Muscle of arm (tissue), 14 donors: ENCODE results near the gene DNM1L. TPM values are rescaled to one million over a fixed set of nuclear protein-coding genes. Genes with fewer than 3 reads are reported as not detected.

ENCODE experiments used
- DNase-seq: peaks from one replicate; pipeline ENCODE4 v3.0.0-alpha.2; 2013
- long read RNA-seq, 11 donors: transcript quantifications; one replicate each; lab custom pipeline, GENCODE V29; 2026
- polyA plus RNA-seq, 12 donors: library from polyadenylated mRNA; unstranded; fragments of 120-200 nt; gene quantifications; one replicate each; pipeline ENCODE4 v1.2.1, GENCODE V29; 2013; ENCODE audit not compliant: insufficient read length in 12 of 12

DNM1L gene
- 100 to 1,000 TPM in 4 of 12 donors, 10 to 100 TPM in 8; 55.1 to 191 (median 88.9) TPM for polyA plus RNA-seq
- long read RNA-seq, donor 1, partial matches to known transcripts: 38 of 42 reads
- long read RNA-seq, donor 1, other reads (novel, unspliced or antisense): 0 of 42 reads
- long read RNA-seq, donor 2, full-length matches to known transcripts: 6 of 23 reads
- long read RNA-seq, donor 2, partial matches to known transcripts: 0 of 23 reads
- long read RNA-seq, donor 2, other reads (novel, unspliced or antisense): 17 of 23 reads
- long read RNA-seq, donor 3, partial matches to known transcripts: 18 of 24 reads
- long read RNA-seq, donor 3, other reads (novel, unspliced or antisense): 0 of 24 reads
- long read RNA-seq, donor 4, partial matches to known transcripts: 12 of 23 reads
- long read RNA-seq, donor 4, other reads (novel, unspliced or antisense): 7 of 23 reads
- long read RNA-seq, donor 5: 0 reads
- long read RNA-seq, donor 6, full-length matches to known transcripts: 2 of 37 reads
- long read RNA-seq, donor 6, partial matches to known transcripts: 35 of 37 reads
- long read RNA-seq, donor 6, other reads (novel, unspliced or antisense): 0 of 37 reads
- long read RNA-seq, donor 7, partial matches to known transcripts: 19 of 23 reads
- long read RNA-seq, donor 7, other reads (novel, unspliced or antisense): 0 of 23 reads
- long read RNA-seq, donor 8, partial matches to known transcripts: 44 of 53 reads
- long read RNA-seq, donor 8, other reads (novel, unspliced or antisense): 0 of 53 reads
- long read RNA-seq, donor 9, partial matches to known transcripts: 15 of 17 reads
- long read RNA-seq, donor 9, other reads (novel, unspliced or antisense): 0 of 17 reads
- long read RNA-seq, donor 10, full-length matches to known transcripts: 10 of 27 reads
- long read RNA-seq, donor 10, partial matches to known transcripts: 17 of 27 reads
- long read RNA-seq, donor 10, other reads (novel, unspliced or antisense): 0 of 27 reads
- long read RNA-seq, donor 11, full-length matches to known transcripts: 8 of 45 reads
- long read RNA-seq, donor 11, partial matches to known transcripts: 37 of 45 reads
- long read RNA-seq, donor 11, other reads (novel, unspliced or antisense): 0 of 45 reads

DNA sequence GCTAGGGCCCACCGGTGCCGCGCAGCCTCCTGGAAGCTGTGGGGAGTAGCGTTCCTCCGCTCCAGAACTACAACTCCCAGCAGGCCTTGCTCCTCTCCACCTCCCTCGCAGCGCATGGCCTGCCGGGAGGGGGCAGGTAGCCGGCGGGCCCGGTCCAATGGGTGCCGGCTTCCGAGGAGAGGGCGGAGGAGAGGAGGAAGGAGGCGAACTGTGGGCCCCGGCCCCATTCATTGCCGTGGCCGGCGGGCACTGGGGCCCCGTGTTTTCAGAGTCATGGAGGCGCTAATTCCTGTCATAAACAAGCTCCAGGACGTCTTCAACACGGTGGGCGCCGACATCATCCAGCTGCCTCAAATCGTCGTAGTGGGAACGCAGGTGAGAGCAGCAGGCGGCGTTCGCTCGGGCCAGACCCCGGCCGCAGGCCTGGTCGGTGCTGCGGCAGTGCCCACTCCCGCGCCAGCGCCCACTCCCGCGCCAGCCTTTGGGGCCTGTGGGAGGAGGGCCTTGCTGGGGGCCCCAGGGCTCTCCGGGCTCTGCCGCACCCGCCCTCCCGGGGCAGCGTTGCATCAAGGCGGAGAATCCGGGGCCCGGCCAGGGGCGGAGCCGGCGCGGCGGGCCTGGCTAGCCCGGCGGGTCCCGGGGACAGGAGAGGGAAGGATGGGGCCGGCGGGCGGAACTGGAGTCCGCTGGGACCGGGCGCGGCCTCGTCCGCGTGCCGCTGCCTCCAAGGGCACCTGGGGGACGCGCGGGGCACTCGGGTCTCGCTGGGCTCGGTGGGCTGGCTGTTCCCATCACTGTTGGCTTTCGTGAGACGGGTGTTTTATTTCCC is at the start of gene DNM1L:
DNM1L (plus strand) TSS at position 211 of the 829 bp plus-strand sequence; CDS start at position 274, 63 bp downstream.
- peak; percentile 96 for DNase-seq

DNA sequence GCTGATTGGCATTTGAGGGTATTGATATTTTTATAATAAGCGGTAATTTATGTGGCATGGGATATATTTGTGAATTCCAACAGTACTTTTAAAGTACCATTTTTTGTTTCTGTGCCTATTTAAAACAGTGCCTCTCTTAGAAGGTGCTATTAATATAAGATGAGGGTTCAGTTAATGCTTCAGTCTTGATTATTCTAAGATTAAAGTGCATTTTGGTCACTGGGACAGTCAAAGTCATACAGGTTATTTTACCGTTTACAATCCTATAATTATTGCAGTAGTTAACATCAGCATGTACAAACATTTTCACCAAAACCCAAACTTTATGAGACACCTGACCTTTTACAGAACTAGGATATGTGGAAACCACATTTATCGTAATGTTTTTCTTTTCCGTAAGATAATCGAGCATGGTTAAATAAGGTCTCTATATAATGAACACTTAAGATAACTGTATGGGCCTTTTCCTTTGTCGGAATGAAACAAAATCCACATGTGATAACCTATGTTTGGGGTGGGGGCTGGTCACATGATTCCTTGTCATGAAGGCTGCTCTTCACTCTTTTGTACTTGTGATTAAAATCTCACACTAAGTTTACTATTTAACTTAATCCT is 37.7 kb upstream of the DNM1L start:
- DNase-seq: no peak

- DNase-seq: no peak
Measured at GRCh38 chr12:32644431-32644830, 34.7 kb upstream of the DNM1L start.

GRCh38 chr12:32647275-32647674 is 31.8 kb upstream of the DNM1L start:
- no peak for DNase-seq

- no peak for DNase-seq
Measured at GRCh38 chr12:32650508-32650907, 28.6 kb upstream of the DNM1L start.

DNA sequence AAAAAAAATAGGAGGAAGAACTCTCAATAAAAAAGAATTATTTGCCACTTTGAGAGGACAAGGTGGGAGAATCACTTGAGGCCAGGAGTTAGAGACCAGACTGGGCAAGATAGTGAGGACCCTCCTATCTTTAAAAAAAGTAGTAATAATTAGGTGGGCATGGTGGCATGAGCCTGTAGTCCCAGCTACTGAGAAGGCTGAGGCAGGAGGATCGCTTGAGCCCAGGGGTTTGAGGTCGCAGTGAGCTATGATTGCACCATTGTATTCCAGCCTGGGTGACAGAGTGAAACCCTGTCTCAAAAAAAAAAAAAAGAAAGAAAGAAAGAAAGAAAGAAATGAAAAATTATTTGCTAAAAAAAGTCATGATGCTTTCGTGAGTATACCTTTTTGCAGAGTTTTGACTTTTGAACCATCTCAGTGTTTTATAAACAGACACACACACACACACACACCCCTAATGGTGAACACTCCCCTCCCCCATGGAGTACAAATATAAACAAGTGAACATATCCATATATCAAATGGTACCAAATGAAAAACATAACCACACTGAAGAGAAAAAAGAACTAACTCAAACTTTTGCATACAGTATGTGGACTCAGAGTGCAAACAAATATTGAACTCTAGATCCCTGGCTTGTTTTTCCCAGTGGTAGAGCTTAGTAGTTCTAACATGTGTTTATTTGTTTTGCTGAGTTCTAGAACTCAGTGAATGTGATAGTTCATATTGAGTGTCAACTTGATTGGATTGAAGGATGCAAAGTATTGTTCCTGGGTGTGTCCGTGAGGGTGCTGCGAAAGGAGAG is 27.7 kb upstream of the DNM1L start:
- DNase-seq: no peak

GRCh38 chr12:32651956-32652210 is 27.2 kb upstream of the DNM1L start:
- DNase-seq: no peak

DNA sequence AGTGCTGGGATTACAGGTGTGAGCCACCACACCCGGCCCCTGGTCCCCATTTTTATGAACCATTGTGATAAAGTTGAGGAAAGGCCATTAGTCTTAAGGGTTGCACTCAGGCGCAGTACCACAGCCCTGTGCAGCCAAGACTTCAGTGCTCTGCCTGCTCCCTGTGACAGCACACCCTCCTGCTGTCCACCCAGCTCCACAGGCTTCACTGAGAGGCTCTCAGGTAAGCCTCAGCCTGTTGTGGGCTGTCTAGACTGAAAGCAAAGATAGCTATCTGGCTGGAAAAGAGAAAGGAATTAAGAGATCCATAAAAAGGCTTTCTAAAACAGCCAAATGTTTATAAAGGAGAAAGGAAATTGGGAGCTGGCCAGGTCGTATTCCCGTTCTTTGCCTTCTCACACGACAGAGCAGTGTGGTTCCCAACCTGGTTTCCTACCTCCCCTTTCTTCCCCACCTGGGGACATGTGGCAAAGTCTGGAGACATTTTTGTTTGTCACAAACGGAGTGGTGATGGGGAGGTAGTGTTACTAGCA is 19.1 kb upstream of the DNM1L start:
- no peak for DNase-seq

- no peak for DNase-seq
Measured at GRCh38 chr12:32661706-32662105, 17.4 kb upstream of the DNM1L start.

DNA sequence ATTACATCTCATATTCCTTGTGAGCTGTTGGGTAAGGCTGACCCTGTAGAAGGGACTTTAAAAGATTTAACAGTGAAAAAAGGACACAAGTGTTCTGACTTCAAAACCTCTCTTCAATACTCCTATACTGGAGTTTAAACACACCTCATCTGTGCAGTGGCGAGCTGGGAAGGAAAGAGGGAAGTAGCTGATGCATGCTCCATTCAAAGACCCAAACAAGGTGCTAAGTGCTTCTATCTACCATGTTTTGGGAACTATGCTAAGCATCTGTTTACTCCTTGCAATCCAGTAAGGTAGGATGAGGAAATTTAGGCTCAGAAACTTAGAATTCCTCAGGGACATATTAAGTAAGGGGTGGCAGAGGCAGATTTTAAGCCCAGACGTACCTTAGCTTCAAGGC is 16.4 kb upstream of the DNM1L start:
- no peak for DNase-seq

GRCh38 chr12:32666018-32666417 is 13.1 kb upstream of the DNM1L start:
- DNase-seq: no peak

- DNase-seq: no peak
Measured at GRCh38 chr12:32669584-32669983, 9.5 kb upstream of the DNM1L start.

DNA sequence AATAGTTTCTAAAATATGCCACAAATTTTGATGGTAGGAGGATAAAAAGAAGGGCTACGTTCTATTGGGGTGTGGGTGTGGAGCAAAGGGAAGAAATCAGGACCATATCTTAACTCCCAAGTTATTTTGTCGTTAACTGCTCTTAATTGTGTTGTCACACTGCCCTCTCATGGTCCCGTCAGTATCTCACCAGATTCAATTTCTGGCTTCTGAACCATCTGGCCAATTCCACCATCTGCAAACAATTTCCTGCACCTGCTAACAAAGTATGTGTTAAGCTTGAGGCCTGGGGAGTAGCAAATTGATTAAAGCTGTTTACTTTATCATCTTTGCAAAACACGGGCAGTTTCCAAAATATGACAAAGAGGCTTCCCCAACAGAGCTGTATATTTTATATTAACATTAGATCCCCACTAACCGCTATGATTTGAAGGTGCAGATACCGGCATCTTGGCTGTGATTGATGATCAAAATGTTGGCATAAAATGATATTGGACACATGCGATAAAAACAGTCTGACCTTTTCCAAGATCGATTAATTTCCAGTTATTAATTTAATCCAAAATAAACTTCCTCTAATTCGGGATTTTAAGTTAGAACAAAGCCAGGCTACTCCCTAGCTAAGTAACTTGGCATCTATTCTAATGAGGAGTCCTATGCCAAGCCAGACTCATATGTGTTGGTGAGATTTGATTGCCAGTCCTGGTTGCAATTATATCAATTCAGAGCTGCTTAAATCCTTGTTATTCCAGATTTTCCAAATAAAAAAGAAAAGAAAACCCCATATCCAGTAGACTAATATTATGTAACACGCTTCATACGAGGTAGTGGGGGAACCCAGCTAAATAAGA is 6.9 kb upstream of the DNM1L start:
- peak; percentile 90 for DNase-seq

- no peak for DNase-seq
Measured at GRCh38 chr12:32679920-32680237, 778 bp downstream of the DNM1L start.

DNA sequence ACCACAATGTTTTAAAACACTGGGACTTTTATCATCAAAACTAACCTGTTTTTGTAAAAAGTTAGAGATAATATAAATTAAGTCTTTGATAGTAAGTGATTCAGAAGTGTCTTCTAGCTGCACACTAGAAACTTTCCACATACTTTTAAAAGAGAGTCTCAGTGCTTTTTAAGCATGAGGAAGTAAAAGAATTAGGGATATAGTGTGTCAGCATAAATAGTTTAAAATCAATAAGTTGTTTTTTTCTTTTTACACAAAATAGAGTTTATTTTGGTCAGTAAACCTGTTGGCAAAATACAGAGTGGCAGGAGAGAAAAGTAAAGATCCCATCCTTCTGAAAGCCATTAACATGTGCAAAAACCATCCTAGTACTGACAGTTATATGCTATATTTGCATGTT is 1.7 kb downstream of the DNM1L start:
- DNase-seq: no peak

- DNase-seq: no peak
Measured at GRCh38 chr12:32681272-32681671, 2.2 kb downstream of the DNM1L start.

DNA sequence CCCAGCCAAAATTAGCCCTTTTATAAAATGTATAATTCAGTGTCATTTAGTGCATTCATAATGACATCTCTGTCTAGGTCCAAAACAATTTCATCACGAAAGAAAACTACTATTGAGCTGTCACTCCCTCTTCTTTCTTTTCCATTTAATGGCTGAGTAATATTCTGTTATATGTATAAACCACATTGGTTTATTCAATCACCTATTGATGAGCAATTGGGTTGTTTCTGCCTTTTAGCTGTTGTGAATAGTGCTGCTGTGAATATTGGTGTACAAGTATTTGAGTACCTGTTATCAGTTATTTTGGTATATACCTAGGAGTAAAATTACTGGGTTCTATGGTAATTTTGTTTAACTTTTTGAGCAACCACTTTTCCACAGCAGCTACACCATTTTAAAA is 7.2 kb downstream of the DNM1L start:
- DNase-seq: no peak

DNA sequence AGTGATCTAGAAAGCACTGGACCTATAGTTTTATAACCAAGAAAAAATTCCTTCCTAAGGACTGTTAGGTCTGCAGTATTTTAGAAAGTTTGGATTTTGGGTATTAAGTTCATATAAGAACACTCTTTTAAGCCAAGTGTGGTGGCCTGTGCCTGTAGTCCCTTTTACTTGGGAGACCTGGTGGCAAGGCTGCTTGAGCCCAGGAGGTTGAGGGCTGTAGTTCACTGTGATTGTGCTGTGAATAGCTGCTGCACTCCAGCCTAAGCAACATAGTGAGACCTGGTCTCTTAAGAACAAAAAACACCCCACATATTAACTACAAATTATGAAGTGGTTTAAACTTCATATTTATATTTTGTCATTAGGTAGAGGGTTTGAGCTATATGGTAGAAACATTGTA is 9.7 kb downstream of the DNM1L start:
- DNase-seq: no peak

DNA sequence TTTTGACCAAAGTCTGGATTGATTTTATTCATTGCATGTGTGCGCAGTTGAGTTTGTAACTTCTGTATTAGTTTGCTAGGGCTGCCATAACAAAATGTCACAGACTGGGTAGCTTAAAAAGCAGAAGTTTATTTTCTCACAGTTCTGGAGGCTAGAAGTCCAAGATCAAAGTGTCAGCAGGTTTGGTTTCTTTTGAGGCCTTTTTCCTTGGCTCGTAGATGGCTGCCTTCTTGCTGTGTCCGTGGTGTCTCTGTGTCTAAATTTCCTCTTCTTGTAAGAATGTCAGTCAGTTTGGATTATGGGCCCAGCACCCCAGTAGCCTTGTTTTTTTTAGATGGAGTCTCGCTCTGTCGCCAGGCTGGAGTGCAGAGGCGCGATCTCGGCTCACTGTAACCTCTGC is 11.8 kb downstream of the DNM1L start:
- no peak for DNase-seq
